ENCODE data around the gene USH1G.

DNA sequence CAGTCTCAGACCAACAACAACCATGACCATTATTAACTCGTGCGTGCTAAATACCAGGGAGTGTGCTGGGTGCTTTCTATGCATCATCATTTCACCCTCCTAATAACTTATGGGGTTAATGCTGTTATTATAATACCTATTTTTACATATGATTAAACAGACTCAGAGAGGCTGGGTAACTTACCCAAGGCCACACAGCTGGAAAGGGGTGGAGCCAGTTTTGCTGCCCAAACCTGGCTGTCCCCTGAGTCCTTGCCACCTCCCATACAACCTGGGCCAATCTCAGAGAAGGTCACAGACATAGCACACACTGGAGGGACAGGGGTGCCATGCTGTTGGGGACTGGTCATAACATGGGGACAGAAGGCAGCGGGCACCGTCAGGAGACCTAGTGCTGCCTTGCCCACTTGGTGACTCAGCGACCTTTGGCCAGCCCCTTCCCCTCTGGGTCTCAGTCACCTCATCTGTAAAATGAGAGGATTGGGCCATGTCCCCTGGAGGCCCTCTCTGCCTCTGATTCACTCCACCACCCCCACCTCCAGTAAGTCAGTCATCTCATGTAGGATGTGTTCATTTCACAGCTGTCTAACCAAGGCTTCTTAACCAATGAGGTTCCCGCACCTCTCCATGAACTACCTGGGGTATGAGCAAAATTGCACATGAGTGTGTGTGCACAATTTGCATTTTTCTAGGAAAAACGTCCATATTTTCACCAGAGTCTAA lies 18.2 kb downstream of the USH1G start:
- no peak for TF ChIP-seq YY1 (IDR thresholded peaks at IDR 0.05; ENCODE audit: insufficient read depth, insufficient read length)
- TF ChIP-seq ZNF274 (IDR thresholded peaks at IDR 0.05; ENCODE audit: low read depth, low read length): no peak
